Fibroblast of lung (primary cell): Measurements from ENCODE around the gene PCGF3.

Source experiments
- EZH2 ChIP-seq: IDR thresholded peaks from 2 replicates; pipeline ENCODE4 v1.5.1; 2012; ENCODE audit warnings: low read length, control low read depth, mild to moderate bottlenecking; ENCODE audit errors: missing control alignments
- TF ChIP-seq, protein P1 (sequence below), 2 donors: IDR thresholded peaks in 1 of 2; conservative IDR thresholded peaks in 1 of 2; 1 replicate in 1 of 2; 2 replicates in 1 of 2; pipeline ENCODE4 v1.5.1; 2011 to 2012; ENCODE audit warnings: low read length in 2 of 2, control low read depth in 1 of 2, inconsistent platforms in 1 of 2, low read depth in 1 of 2, mild to moderate bottlenecking in 1 of 2

DNA sequence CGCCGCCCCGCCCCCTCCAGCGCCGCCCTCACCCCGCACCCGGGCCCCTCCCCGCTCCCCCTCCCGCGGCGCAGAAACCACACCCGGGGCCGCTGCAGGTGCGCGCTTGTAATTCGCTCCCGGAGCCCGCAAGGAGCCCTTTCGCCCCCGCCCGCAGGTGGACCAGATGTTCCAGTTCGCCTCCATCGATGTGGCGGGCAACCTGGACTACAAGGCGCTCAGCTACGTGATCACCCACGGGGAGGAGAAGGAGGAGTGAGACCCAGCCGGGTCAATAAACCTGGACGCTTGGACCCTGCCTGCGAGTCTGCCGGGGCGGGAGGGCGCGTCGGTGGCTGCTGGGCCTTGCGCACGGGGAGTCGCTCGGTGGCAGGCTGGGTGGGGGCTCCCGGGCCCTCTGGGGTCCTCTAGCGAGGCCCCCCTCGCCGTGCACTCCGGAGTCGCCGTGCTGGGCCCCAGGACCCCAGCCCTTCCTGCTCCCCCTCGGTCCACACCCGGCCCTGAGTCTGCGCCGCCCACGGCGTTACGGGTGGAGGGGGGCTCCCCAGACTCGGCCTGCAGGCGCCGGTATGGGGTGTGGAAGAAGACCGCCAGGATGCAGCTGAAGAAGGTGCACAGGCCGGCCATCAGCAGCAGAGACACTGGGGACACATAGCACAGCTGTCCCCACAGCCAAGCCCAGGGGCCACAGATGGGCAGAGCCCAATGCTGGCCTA, 23.7 kb upstream of the PCGF3 start:
- TF ChIP-seq, protein P1, sequence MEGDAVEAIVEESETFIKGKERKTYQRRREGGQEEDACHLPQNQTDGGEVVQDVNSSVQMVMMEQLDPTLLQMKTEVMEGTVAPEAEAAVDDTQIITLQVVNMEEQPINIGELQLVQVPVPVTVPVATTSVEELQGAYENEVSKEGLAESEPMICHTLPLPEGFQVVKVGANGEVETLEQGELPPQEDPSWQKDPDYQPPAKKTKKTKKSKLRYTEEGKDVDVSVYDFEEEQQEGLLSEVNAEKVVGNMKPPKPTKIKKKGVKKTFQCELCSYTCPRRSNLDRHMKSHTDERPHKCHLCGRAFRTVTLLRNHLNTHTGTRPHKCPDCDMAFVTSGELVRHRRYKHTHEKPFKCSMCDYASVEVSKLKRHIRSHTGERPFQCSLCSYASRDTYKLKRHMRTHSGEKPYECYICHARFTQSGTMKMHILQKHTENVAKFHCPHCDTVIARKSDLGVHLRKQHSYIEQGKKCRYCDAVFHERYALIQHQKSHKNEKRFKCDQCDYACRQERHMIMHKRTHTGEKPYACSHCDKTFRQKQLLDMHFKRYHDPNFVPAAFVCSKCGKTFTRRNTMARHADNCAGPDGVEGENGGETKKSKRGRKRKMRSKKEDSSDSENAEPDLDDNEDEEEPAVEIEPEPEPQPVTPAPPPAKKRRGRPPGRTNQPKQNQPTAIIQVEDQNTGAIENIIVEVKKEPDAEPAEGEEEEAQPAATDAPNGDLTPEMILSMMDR (conservative IDR thresholded peaks at IDR 0.05 in 1 of 2, IDR thresholded peaks at IDR 0.05 in 1 of 2; ENCODE audit: low read depth in 1 of 2, low read length in 2 of 2) = no peak
- TF ChIP-seq EZH2 = no peak
